Spleen (tissue), 7 donors: ENCODE results near the gene PREP.

Source experiments
- POLR2AphosphoS5 ChIP-seq, 3 donors: sonication (generic); formaldehyde crosslinking; IDR thresholded peaks; one replicate each; pipeline ENCODE4 v1.5.1; 2017; ENCODE audit warnings: antibody characterized with exemption in 3 of 3
- TF ChIP-seq, protein P1 (sequence below), 11 experiments: fragments of 200-600 bp in 7 of 11; fragments of 450-650 bp in 4 of 11; sonication (generic) in 4 of 11; IDR thresholded peaks in 8 of 11; conservative IDR thresholded peaks in 3 of 11; 1 replicate in 7 of 11; 2 replicates in 4 of 11; pipeline versions ENCODE4 v1.4.0 to v1.8.0; 2016 to 2021; ENCODE audit warnings: antibody characterized with exemption in 11 of 11, inconsistent platforms in 4 of 11, mild to moderate bottlenecking in 1 of 11
- donor health status: DM: no; HTN: no; CAD: no; lungs with moderate emphysema.
- donor health status: DM: no; HTN: no; CAD: no.
- donor health status: DM: no; HTN: no; CAD: no.

DNA sequence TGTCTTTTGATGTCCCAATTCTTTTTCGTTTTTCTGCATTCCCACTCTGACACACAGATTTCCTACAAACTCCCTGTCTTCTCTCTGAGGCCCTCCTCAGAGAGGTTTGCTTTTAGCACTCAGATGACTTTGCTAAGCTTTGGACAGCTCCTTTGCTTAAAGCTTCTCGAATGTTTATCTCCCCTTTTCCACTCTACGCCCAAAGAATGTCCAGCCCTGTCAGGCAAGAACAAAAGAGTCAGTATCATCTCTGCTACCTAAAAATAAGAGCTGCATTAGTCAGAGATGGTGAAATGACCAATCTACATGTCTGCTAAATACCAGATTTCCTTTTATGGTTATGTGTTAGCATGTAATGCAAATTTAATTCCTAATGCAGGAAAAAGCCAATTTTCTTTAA is 56.8 kb downstream of the PREP start:
- TF ChIP-seq, protein P1, sequence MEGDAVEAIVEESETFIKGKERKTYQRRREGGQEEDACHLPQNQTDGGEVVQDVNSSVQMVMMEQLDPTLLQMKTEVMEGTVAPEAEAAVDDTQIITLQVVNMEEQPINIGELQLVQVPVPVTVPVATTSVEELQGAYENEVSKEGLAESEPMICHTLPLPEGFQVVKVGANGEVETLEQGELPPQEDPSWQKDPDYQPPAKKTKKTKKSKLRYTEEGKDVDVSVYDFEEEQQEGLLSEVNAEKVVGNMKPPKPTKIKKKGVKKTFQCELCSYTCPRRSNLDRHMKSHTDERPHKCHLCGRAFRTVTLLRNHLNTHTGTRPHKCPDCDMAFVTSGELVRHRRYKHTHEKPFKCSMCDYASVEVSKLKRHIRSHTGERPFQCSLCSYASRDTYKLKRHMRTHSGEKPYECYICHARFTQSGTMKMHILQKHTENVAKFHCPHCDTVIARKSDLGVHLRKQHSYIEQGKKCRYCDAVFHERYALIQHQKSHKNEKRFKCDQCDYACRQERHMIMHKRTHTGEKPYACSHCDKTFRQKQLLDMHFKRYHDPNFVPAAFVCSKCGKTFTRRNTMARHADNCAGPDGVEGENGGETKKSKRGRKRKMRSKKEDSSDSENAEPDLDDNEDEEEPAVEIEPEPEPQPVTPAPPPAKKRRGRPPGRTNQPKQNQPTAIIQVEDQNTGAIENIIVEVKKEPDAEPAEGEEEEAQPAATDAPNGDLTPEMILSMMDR (IDR thresholded peaks at IDR 0.05 in 8 of 11, conservative IDR thresholded peaks at IDR 0.05 in 3 of 11), result no peak
- TF ChIP-seq POLR2AphosphoS5 (IDR thresholded peaks at IDR 0.05), result no peak
